Measurements from ENCODE around the gene RAP1B. TPM values are rescaled to one million over a fixed set of nuclear protein-coding genes. Genes with fewer than 3 reads are reported as not detected.

Gene RAP1B
- total and polyA plus RNA-seq, 8 donors, result 29.8 to 60.5 (median 37.1) TPM

DNA sequence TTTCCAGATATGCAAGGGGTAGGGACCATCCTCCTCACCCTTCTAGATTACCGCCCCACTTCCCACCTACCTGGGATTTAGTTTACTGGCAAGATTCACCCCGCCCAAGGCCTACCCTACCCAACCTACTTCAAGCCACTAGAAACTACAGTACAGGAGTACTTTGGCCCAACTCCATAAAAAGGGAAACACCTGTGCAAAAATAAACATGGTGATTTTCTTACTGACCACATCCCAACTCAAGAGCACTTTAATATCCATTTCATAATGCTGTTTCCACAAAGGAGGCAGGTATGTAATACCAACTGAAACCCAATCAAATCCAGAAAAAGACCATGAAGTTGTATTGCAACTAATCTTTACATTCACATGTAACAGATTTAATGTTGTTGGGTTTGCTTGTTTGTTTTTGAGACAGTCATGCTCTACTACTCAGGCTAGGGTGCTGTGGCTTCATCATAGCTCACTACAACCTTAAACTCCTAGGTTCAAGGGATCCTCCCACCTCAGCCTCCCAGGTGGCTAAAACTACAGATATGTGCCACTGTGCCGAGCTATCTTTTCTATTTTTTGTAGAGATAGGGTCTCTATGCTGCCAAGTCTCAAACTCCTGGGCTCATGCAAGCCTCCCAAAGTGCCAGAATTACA lies 41.7 kb upstream of the RAP1B start:
- no peak for DNase-seq
- no peaks in the 10 kb centered on the region for H3K9me3 ChIP-seq
- WGBS, 2 donors, result 89 to 91% methylated on average over 3 of the region's 3 CpGs
- no peak for ATAC-seq
- H3K4me3 ChIP-seq, result no peak overlapping the region
- intact Hi-C loops (cut with DNase I), result no loop called here
- H3K27ac ChIP-seq, result no peak overlapping the region
- H3K27me3 ChIP-seq, result no peaks in the 10 kb centered on the region
- FAIRE-seq, result no peak
- no peaks in the 10 kb centered on the region for H3K4me1 ChIP-seq
- H3K36me3 ChIP-seq, result no peaks in the 10 kb centered on the region
- no peak for TF ChIP-seq CTCF (IDR thresholded peaks at IDR 0.05)

- Histone ChIP-seq H3K27me3 (no peaks in the 10 kb centered on the region), H3K4me3 (no peak overlapping the region), H3K36me3 (no peaks in the 10 kb centered on the region), H3K27ac (no peak overlapping the region), H3K9me3 (no peaks in the 10 kb centered on the region), H3K4me1 (no peaks in the 10 kb centered on the region)
- TF ChIP-seq CTCF (IDR thresholded peaks at IDR 0.05), result no peak
- FAIRE-seq (no peak), DNase-seq (no peak), ATAC-seq (no peak)
- 41 to 59% methylated on average over 2 of the region's 2 CpGs for WGBS, 2 donors
- intact Hi-C loops (cut with DNase I), result no loop called here
Observed at GRCh38 chr12:68572661-68573060, 38.0 kb upstream of the RAP1B start.

DNA sequence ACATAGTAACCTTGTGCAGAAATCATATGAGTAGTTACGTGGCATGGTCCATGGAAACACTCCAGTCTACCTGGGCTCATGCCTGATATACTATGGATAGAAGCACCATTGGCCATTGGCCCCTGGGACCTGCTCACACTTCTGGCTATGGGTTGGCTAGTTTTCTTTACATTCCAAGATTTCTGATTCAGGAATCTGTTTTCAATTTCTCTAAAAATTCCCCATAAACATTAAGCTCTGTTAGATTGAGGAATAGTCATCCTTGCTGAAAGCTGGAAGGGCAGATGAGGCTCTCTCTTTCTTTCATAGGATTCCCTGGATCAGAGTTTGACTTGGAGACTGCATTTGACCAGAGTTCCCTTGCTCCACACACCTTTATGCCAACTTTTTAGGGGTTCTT lies 37.3 kb upstream of the RAP1B start:
- H3K9me3 ChIP-seq, result no peaks in the 10 kb centered on the region
- DNase-seq (no peak), ATAC-seq (no peak), FAIRE-seq (no peak)
- H3K4me1 ChIP-seq, result no peaks in the 10 kb centered on the region
- no peaks in the 10 kb centered on the region for H3K27me3 ChIP-seq
- no peak for TF ChIP-seq CTCF (IDR thresholded peaks at IDR 0.05)
- H3K4me3 ChIP-seq, result no peak overlapping the region
- H3K27ac ChIP-seq, result no peak overlapping the region
- intact Hi-C loops (cut with DNase I), result no loop called here
- 77 to 92% methylated on average over 1 of the region's 1 CpG for WGBS, 2 donors
- H3K36me3 ChIP-seq, result no peaks in the 10 kb centered on the region

- Histone ChIP-seq H3K36me3 (no peaks in the 10 kb centered on the region), H3K27me3 (no peaks in the 10 kb centered on the region), H3K9me3 (no peaks in the 10 kb centered on the region), H3K4me3 (no peak overlapping the region), H3K27ac (no peak overlapping the region), H3K4me1 (no peaks in the 10 kb centered on the region)
- WGBS, 2 donors, result 47 to 57% methylated on average over 1 of the region's 1 CpG
- intact Hi-C loops (cut with DNase I), result no loop called here
- DNase-seq (no peak), ATAC-seq (no peak), FAIRE-seq (no peak)
- TF ChIP-seq CTCF (IDR thresholded peaks at IDR 0.05), result no peak
Observed at GRCh38 chr12:68577949-68578348, 32.8 kb upstream of the RAP1B start.

DNA sequence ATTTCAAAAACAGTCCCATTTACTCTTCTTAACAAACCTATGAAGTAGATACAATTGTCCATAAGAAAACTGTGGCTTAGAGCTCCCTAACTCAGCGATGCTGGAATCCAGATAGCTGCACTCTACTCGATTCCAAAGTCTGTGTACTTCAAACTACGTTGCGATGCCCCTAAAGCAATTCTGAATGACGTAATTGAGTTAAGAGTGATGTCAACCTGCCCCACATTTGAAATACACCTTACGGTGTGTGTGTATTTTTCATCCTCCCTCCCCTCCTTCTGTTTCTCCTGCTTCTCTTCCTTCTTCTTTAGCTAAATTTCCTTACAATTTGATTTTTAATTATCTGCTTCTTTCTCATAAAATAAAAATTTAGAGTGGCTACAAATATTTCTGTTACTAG lies 31.9 kb upstream of the RAP1B start:
- ATAC-seq, result no peak
- no peak for FAIRE-seq
- WGBS, 2 donors, result 74 to 78% methylated on average over 6 of the region's 6 CpGs
- no peaks in the 10 kb centered on the region for H3K4me1 ChIP-seq
- H3K36me3 ChIP-seq, result no peaks in the 10 kb centered on the region
- H3K27me3 ChIP-seq, result no peaks in the 10 kb centered on the region
- no peak overlapping the region for H3K4me3 ChIP-seq
- TF ChIP-seq CTCF (IDR thresholded peaks at IDR 0.05), result no peak
- H3K9me3 ChIP-seq, result no peaks in the 10 kb centered on the region
- no peak for DNase-seq
- intact Hi-C loops (cut with DNase I), result no loop called here
- no peak overlapping the region for H3K27ac ChIP-seq

Measured in pancreas (tissue), 10 donors.